Measurements from ENCODE around the gene NUP160. TPM values are rescaled to one million over a fixed set of nuclear protein-coding genes. Genes with fewer than 3 reads are reported as not detected.

NUP160 gene
- total RNA-seq, 6 experiments from 2014 or later, result 9.5 to 14.3 (median 11.2) TPM

GRCh38 chr11:47857485-47857884, 9.3 kb upstream of the NUP160 start:
- TF ChIP-seq POLR2A (IDR thresholded peaks at IDR 0.05), result no peak
- no peak for TF ChIP-seq CTCF (IDR thresholded peaks at IDR 0.05)
- DNase-seq, result no peak
- H3K4me3 ChIP-seq, result no peak overlapping the region
- intact Hi-C loops (cut with DNase I), result no loop called here
- no peak for ATAC-seq
- no peak overlapping the region for H3K27ac ChIP-seq
- no peaks in the 10 kb centered on the region for H3K4me1 ChIP-seq
- 35% methylated on average over 2 of the region's 2 CpGs for WGBS (ENCODE audit: insufficient coverage, low coverage, low lambda C conversion rate, missing lambda C conversion rate)
- H3K27me3 ChIP-seq, result no peaks in the 10 kb centered on the region
- H3K36me3 ChIP-seq, result no peaks in the 10 kb centered on the region
- no peaks in the 10 kb centered on the region for H3K9me3 ChIP-seq

GRCh38 chr11:47856186-47856585, 8.0 kb upstream of the NUP160 start:
- Histone ChIP-seq H3K4me1 (no peaks in the 10 kb centered on the region), H3K36me3 (no peaks in the 10 kb centered on the region), H3K27ac (no peak overlapping the region), H3K27me3 (no peaks in the 10 kb centered on the region), H3K4me3 (no peak overlapping the region), H3K9me3 (no peaks in the 10 kb centered on the region)
- intact Hi-C loops (cut with DNase I), result no loop called here
- ATAC-seq (no peak), DNase-seq (no peak)
- TF ChIP-seq CTCF (IDR thresholded peaks at IDR 0.05) (no peak), POLR2A (IDR thresholded peaks at IDR 0.05) (no peak)
- WGBS (ENCODE audit: insufficient coverage, low coverage, low lambda C conversion rate, missing lambda C conversion rate), result 44% methylated on average over 2 of the region's 2 CpGs

GRCh38 chr11:47854667-47855066, 6.5 kb upstream of the NUP160 start:
- ATAC-seq, result no peak
- WGBS (ENCODE audit: insufficient coverage, low coverage, low lambda C conversion rate, missing lambda C conversion rate), result 69% methylated on average over 3 of the region's 3 CpGs
- no peaks in the 10 kb centered on the region for H3K9me3 ChIP-seq
- TF ChIP-seq CTCF (IDR thresholded peaks at IDR 0.05) (no peak), POLR2A (IDR thresholded peaks at IDR 0.05) (no peak)
- DNase-seq, result no peak
- intact Hi-C loops (cut with DNase I), result no loop called here
- H3K27me3 ChIP-seq, result no peaks in the 10 kb centered on the region
- no peaks in the 10 kb centered on the region for H3K36me3 ChIP-seq
- no peak overlapping the region for H3K4me3 ChIP-seq
- no peaks in the 10 kb centered on the region for H3K4me1 ChIP-seq
- no peak overlapping the region for H3K27ac ChIP-seq

- no peak for TF ChIP-seq POLR2A (IDR thresholded peaks at IDR 0.05)
- no peak for TF ChIP-seq CTCF (IDR thresholded peaks at IDR 0.05)
- no peak overlapping the region for H3K27ac ChIP-seq
- 89% methylated on average over 6 of the region's 6 CpGs for WGBS (ENCODE audit: insufficient coverage, low coverage, low lambda C conversion rate, missing lambda C conversion rate)
- peaks cover 0 to 4% (median 2%) of the 10 kb centered on the region in 4 donors for H3K4me1 ChIP-seq
- no peaks in the 10 kb centered on the region for H3K36me3 ChIP-seq
- H3K9me3 ChIP-seq, result no peaks in the 10 kb centered on the region
- intact Hi-C loops (cut with DNase I), result no loop called here
- H3K27me3 ChIP-seq, result no peaks in the 10 kb centered on the region
- H3K4me3 ChIP-seq, result no peak overlapping the region
- DNase-seq, result no peak
- ATAC-seq, result no peak
These were observed 3.9 kb upstream of the NUP160 start for GRCh38 chr11:47852053-47852452.

GRCh38 chr11:47850337-47850736, 2.2 kb upstream of the NUP160 start:
- 67% methylated on average over 1 of the region's 1 CpG for WGBS (ENCODE audit: insufficient coverage, low coverage, low lambda C conversion rate, missing lambda C conversion rate)
- TF ChIP-seq CTCF (IDR thresholded peaks at IDR 0.05) (no peak), POLR2A (IDR thresholded peaks at IDR 0.05) (no peak)
- Histone ChIP-seq H3K36me3 (peaks cover 0 to 3% (median 0%) of the 10 kb centered on the region in 4 donors), H3K4me1 (peaks cover 0 to 7% (median 3%) of the 10 kb centered on the region in 4 donors), H3K27ac (no peak overlapping the region), H3K27me3 (no peaks in the 10 kb centered on the region), H3K9me3 (no peaks in the 10 kb centered on the region), H3K4me3 (no peak overlapping the region)
- no peak for DNase-seq
- intact Hi-C loops (cut with DNase I), result no loop called here
- ATAC-seq, result no peak

Data from right lobe of liver (tissue), 6 donors.